Limb (tissue), 2 donors: ENCODE data around the gene MED15.
"Not testable (repeated sequence)": the region's sequence is repeated elsewhere in the genome, so short reads cannot be mapped to it uniquely, and the experiment has no call there.

Experiments used
- DNase-seq, 2 donors: peaks; one replicate each; pipeline ENCODE4 v3.0.0-alpha.2; 2016; ENCODE audit errors: extremely low spot score in 2 of 2

The MED15 gene

GRCh38 chr22:20600137-20600673 is 92.8 kb downstream of the MED15 start:
- DNase-seq: no peak

GRCh38 chr22:20601308-20601707 is 93.9 kb downstream of the MED15 start:
- DNase-seq: no peak

- DNase-seq: no peak
Observed at GRCh38 chr22:20602609-20603164, 95.3 kb downstream of the MED15 start.

DNA sequence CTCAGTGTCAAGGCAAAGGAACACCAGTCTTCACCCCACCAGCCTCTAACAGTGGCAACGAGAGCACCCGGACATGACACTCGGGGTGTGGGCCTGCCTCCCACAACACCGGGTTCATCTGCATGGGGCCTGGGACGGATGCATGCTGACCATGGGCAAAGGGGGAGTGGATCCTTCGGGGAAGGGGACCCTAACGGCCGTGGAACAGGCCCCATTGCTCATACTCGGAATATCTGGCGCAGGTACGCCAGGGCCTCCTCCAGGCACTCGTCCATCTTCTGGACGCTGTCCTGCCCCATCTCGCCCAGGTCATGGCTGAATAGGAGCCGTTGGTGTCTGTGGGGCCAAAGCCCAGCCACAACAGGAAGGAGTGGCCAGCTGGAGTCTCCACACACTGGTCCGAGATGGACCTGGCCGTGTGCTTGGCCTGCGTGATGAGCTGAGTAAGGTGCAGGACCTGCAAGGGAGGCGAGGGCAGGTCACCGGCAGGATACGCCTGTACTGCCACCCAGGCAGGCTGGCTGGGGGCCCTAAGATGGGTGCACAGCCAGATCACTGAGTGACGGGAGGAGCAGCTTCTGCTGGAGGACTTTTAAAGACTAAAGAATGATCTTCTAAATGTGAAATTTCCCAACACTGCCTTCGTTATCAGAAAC is 96.8 kb downstream of the MED15 start:
- no peak for DNase-seq

DNA sequence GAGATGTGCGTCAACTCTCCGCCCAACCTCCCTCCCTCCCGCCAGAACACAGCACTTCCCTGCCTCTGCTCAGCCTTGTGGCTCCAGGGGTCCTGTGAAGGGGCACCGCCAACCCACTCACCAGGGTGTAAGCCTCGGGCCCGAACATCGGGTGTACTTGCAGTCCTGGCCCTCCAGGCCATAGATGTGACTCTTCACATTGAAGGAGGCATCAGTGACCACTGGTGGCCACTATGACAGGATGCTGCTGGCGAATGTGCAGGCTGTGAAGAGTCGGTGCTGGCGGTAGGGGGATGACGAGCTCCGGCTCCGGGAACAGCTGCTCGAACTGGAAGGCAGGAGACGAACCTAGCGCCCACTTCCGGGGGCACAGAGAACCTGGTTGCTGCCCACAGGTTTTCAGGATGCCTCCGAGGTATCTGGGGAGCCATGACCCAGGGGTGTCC is 97.4 kb downstream of the MED15 start:
- DNase-seq: no peak

DNA sequence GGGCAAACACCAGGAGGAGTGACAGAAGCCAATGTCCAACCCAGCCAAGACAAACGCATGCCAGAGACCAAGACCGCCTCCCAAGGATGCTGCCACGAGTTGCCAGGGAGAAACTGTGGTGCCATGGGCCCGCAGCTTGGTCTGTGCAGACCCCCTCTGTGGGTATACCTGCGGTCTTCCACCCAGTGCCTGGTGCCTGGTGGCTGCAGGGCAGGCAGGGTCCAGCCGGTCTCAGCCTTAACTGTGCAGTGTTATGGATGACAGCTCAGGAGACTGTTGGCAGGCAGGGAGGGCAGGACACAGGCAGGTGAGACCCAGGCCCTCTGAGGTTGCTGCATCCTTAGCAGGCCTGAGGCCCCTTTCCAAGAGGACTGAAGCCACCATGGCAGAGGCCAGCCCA is 97.9 kb downstream of the MED15 start:
- DNase-seq: no peak

DNA sequence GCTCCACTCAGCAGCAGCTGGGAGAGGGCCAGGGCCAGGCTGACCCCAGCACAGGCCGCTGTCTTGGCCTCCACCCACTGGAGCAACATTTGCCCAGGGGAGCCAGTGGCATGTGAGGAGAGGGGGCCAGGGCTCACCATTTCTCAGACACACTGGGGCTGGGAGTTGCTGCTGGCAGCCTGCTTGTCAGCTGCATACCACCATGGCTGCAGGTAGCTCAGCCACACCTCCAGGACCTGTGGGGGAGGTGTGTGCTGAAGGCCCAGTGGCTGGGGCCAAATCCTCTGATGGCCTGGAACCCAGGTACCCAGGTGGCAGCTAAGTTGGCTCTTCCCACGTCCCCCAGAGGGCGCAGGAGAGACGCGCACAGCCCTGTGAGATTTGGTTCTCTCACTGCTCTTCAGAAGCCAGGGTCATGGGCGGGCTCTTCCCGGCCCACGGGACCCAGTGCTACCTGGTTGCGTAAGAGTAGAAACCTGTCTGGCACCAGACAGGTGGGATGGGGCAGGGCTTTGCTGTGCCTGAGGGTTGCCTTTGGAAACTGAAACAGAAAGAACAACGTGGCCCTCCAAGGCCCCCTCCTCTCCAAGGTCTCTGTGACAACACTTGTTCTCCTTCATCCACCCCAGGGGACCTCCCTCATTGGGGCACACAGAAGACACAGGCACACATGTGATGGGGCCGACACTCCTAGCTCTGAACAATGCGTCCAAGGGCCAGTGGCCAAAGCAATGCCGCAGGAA is 98.8 kb downstream of the MED15 start:
- no peak for DNase-seq

DNA sequence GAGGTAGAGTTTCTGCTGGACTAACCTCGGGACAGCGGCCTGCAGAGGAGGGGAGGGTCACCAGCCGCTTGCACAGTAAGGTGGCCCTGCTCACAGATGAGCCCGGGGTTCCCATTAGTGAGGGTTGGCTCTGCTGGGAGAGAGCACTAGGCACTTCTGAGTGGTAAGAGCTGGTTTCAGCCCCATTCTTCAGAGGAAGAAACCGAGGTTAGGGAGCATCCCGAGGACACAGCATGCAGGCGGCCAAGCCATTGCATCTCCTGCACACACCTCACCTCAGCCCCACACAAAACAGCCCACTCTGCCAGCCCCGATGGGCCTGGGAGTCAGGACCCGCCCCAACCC is 99.3 kb downstream of the MED15 start:
- no peak for DNase-seq

- no peak for DNase-seq
Observed at GRCh38 chr22:20607157-20607907, 99.9 kb downstream of the MED15 start.

- no peak for DNase-seq
Observed at GRCh38 chr22:20610243-20610686, 102.9 kb downstream of the MED15 start.

- no peak for DNase-seq
Observed at GRCh38 chr22:20610757-20611156, 103.3 kb downstream of the MED15 start.

DNA sequence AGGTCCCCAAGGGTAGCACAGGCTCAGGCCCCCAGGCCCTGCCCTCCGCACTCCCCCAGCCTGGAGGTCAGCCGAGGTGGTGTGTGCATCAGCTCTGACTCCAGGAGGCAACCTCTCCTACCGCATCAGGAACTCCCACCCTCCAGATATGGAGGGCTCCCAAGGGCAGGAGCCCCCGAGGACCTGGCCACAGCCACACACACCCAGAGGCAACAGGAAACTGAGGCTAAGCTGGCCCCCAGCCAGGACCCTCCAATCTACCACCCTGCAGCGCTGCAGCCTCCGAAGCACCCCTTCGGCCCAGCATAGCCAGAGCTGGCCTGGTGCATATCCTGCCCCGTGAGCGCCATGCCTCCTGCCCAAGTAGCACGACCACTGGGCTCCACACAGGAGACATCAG is 104.0 kb downstream of the MED15 start:
- DNase-seq: no peak

GRCh38 chr22:20613301-20613700 is 105.9 kb downstream of the MED15 start:
- DNase-seq: no peak

DNA sequence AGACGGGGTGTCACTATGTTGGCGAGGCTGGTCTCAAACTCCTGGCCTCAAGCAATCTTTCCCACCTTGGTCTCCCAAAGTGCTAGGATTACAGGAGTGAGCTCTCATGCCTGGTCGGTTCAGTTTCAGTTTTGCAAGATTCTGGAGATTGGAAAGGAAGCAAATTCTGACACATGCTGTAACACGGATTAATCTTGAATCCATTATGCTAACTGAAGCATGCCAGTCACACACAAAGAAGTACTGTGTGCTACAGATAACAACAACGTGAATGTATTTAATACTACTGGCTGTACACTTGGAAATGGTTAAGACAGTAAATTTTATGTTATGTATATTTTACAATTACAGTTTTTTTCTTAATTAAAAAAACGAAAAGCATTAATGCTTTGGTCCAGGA is 107.6 kb downstream of the MED15 start:
- no peak for DNase-seq

DNA sequence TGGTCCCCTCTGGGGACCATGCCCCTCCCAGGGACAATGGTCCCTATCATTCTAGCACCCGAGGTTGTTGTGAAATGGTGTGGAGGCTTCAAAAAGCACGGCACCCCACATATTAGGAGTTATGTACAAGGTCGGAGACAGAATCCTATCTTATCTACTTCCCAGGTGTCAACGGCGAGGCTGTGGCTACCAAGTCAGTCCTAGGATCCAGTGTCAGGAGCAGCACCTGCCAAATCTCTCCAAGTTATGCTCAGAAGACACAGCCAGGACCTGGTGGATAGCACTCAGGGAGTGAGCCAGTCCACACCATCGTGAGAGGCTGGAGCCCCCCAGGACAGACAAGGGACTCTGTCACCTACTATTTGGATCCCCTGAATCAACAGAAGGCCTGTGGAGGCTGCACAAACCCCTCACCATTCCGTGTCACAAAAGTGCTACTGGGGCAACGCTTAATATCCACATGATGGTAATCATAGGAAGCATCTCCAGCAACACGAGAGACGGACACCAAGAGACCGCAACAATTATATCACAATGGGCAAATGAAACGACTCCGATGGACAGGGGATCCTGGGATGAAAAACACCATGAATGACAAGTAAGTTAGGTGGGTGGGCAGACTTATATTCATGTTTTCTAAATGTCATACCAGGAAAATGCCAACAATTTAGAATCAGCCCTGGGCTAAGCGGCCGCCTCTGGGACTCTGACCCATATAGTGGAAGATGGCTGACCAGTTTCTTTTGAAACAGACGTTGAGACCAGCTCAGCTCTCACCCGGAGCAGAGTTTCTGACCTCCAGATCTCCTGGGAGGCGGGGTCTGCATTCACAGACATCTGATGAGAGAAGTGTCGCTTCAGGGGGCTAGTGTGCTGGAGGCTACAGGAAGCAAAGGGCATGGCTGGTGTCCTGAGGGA is 108.4 kb downstream of the MED15 start:
- no peak for DNase-seq

GRCh38 chr22:20616451-20617043 is 109.1 kb downstream of the MED15 start:
- DNase-seq: no peak

DNA sequence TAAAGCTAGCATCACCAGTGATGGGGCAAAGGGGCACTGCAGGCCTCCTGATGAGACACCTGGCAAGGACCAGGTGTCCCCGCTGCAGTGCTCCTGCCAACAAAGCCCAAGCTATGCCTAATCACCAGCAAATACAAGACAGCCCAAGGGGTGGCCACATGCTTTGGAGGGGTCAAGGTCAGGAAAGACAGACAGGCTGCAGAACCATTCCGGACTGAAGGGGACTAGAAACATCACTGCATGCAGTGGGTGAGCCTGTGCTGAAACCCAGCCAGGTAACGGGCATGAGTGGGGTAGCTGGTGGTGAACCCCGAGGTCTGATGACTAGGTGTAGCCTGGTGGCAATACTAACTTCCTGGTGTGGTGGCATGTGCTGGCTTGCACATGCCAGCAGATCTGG is 111.1 kb downstream of the MED15 start:
- DNase-seq: no peak

GRCh38 chr22:20619045-20619892 is 111.9 kb downstream of the MED15 start:
- DNase-seq: no peak

GRCh38 chr22:20619893-20620194 is 112.4 kb downstream of the MED15 start:
- DNase-seq: not testable (repeated sequence)

- no peak for DNase-seq
Observed at GRCh38 chr22:20621162-20621561, 113.8 kb downstream of the MED15 start.
